Panc1 (cell line): ENCODE results near the gene WDR47. TPM values are rescaled to one million over a fixed set of nuclear protein-coding genes. Genes with fewer than 3 reads are reported as not detected.

Experiments used
- ATAC-seq: fragments of 200-7000 bp; cut with Tn5 transposase; 2 replicates; pipeline ENCODE4 v1.9.1; 2020; ENCODE audit warnings: mild to moderate bottlenecking, moderate library complexity
- BruUV-seq: library from RNA; stranded (reverse); fragments of 400-500 nt; replicated peaks from 2 replicates; lab custom pipeline; 2021; lab: Mats Ljungman, UMichigan
- CTCF ChIA-PET: fragments of 300-600 bp; sonication (Branson Sonifier 250); formaldehyde crosslinking; loops from one replicate; lab custom pipeline; 2022; ENCODE audit warnings: antibody characterized with exemption; lab: Charles Lee
- POLR2A ChIA-PET: fragments of 300-600 bp; sonication (Branson Sonifier 250); formaldehyde crosslinking; loops from one replicate; lab custom pipeline; 2022; ENCODE audit warnings: antibody characterized with exemption; lab: Charles Lee
- DNase-seq: peaks from one replicate; pipeline ENCODE4 v3.0.0-alpha.2; 2010; ENCODE audit warnings: low read depth, low spot score
- H3K27ac ChIP-seq: 2 replicates; pipeline ENCODE4 v1.5.1; 2011; ENCODE audit warnings: mild to moderate bottlenecking, low read length, inconsistent platforms
- H3K27me3 ChIP-seq: fragments of 200-500 bp; sonication (Bioruptor generic); 2 replicates; pipeline ENCODE4 v1.6.0; 2014; ENCODE audit warnings: low read length, inconsistent platforms; ENCODE audit not compliant: control insufficient read depth, insufficient read depth
- H3K36me3 ChIP-seq: fragments of 200-500 bp; sonication (Bioruptor generic); 2 replicates; pipeline ENCODE4 v1.5.1; 2014; ENCODE audit warnings: inconsistent platforms, mild to moderate bottlenecking, low read length, moderate library complexity; ENCODE audit not compliant: control insufficient read depth, insufficient read depth
- H3K4me1 ChIP-seq: 2 replicates; pipeline ENCODE4 v1.5.1; 2011; ENCODE audit warnings: inconsistent platforms, mild to moderate bottlenecking, low read length, moderate library complexity; ENCODE audit not compliant: control insufficient read depth, insufficient read depth
- H3K4me3 ChIP-seq, 2 experiments: 2 replicates each; pipeline ENCODE4 v1.5.1; 2011 to 2012; ENCODE audit warnings: low read depth in 2 of 2, low read length in 2 of 2, mild to moderate bottlenecking in 2 of 2, inconsistent platforms in 1 of 2, moderate library complexity in 1 of 2
- H3K9me3 ChIP-seq: fragments of 200-500 bp; sonication (Bioruptor generic); 2 replicates; pipeline ENCODE4 v1.5.1; 2014; ENCODE audit warnings: low read depth, mild to moderate bottlenecking, inconsistent platforms, low read length, moderate library complexity; ENCODE audit not compliant: control insufficient read depth, insufficient read depth
- CTCF ChIP-seq: fragments of 450-650 bp; IDR thresholded peaks from 2 replicates; pipeline ENCODE4 v1.5.1; 2017; ENCODE audit warnings: mild to moderate bottlenecking
- POLR2AphosphoS5 ChIP-seq: IDR thresholded peaks from 2 replicates; pipeline ENCODE4 v1.6.1; 2012; ENCODE audit warnings: mild to moderate bottlenecking, low read depth, low read length, moderate library complexity
- REST ChIP-seq, 2 experiments: IDR thresholded peaks; 2 replicates each; pipeline ENCODE4 v1.6.1; 2011 to 2012; ENCODE audit warnings: low read depth in 2 of 2, control low read depth in 1 of 2, low read length in 1 of 2, mild to moderate bottlenecking in 1 of 2, moderate library complexity in 1 of 2; ENCODE audit not compliant: insufficient read depth in 1 of 2
- SIN3A ChIP-seq: IDR thresholded peaks from 2 replicates; pipeline ENCODE4 v1.6.1; 2012; ENCODE audit warnings: low read depth, mild to moderate bottlenecking, low read length, moderate library complexity, borderline replicate concordance; ENCODE audit not compliant: insufficient read depth
- TCF7L2 ChIP-seq: IDR thresholded peaks from 2 replicates; pipeline ENCODE4 v1.6.1; 2011; ENCODE audit warnings: mild to moderate bottlenecking, low read depth, low read length, inconsistent platforms
- in situ Hi-C: cut with HindIII; loops from 2 replicates; pipeline ENCODE4 v1.10.0; 2016; ENCODE audit warnings: low sequenced_read_pairs, low pct_unique_long_range_greater_than_20kb
- intact Hi-C: fragments of 100-400 bp; cut with micrococcal nuclease; formaldehyde crosslinking; loops from one replicate; pipeline ENCODE4 v1.10.0; 2022; ENCODE audit not compliant: unreplicated experiment
- total RNA-seq: library from RNA; stranded (reverse); gene quantifications from one replicate; pipeline ENCODE4 v1.2.1, GENCODE V29; 2021; ENCODE audit not compliant: unreplicated experiment

Gene WDR47
- total RNA-seq, 1 experiment from 2014 or later, result 9.6 TPM

- Histone ChIP-seq H3K4me1 (peaks cover 7% of the 10 kb centered on the region; the same call in 1 of the 2 replicates), H3K36me3 (peaks cover 8% of the 10 kb centered on the region; the same call in 1 of the 2 replicates), H3K9me3 (no peaks in the 10 kb centered on the region), H3K27me3 (no peaks in the 10 kb centered on the region), H3K27ac (peak overlapping the region; percentile 48), H3K4me3 (peak overlapping the region; percentile 9 to 23; a peak in 2 of 4 replicates)
- no TSS peak for BruUV-seq
- in situ Hi-C loops (no loop called here), intact Hi-C loops (no loop called here)
- CTCF ChIA-PET, result no interaction called here
- ATAC-seq (no peak), DNase-seq (no peak)
- TF ChIP-seq TCF7L2 (no peak), SIN3A (no peak), POLR2AphosphoS5 (no peak), REST (IDR thresholded peaks at IDR 0.05; ENCODE audit: insufficient read depth in 1 of 2, low read depth in 2 of 2, low read length in 1 of 2) (no peak), CTCF (no peak)
- POLR2A ChIA-PET, result no interaction called here
Measured at GRCh38 chr1:109079240-109079622, 37.3 kb upstream of the WDR47 start.

- CTCF ChIA-PET, result no interaction called here
- no peak for ATAC-seq
Measured at GRCh38 chr1:109078317-109078716, 36.4 kb upstream of the WDR47 start.

More at GRCh38 chr1:109078317-109078716, 36.4 kb upstream of the WDR47 start:
- intact Hi-C loops (no loop called here), in situ Hi-C loops (no loop called here)
- no peaks in the 10 kb centered on the region for H3K27me3 ChIP-seq
- TF ChIP-seq POLR2AphosphoS5 (no peak), SIN3A (no peak), TCF7L2 (no peak), REST (IDR thresholded peaks at IDR 0.05; ENCODE audit: insufficient read depth in 1 of 2, low read depth in 2 of 2, low read length in 1 of 2) (no peak), CTCF (no peak)
- no peak overlapping the region for H3K4me3 ChIP-seq
- DNase-seq, result no peak
- POLR2A ChIA-PET, result no interaction called here
- peaks cover 8% of the 10 kb centered on the region; the same call in 1 of the 2 replicates for H3K36me3 ChIP-seq
- no TSS peak for BruUV-seq
- H3K9me3 ChIP-seq, result no peaks in the 10 kb centered on the region
- H3K27ac ChIP-seq, result no peak overlapping the region; the same call in 1 of the 2 replicates
- H3K4me1 ChIP-seq, result peaks cover 7% of the 10 kb centered on the region; the same call in 1 of the 2 replicates
